ENCODE results near the gene BRD3OS. TPM values are rescaled to one million over a fixed set of nuclear protein-coding genes. Genes with fewer than 3 reads are reported as not detected.

Gene BRD3OS
- total and polyA plus RNA-seq, 2 of the 13 experiments (the other 11 are each of a cell fraction or from before 2014, with no cell fraction given), result 4.9 to 5.7 TPM

- TF ChIP-seq, protein P1, sequence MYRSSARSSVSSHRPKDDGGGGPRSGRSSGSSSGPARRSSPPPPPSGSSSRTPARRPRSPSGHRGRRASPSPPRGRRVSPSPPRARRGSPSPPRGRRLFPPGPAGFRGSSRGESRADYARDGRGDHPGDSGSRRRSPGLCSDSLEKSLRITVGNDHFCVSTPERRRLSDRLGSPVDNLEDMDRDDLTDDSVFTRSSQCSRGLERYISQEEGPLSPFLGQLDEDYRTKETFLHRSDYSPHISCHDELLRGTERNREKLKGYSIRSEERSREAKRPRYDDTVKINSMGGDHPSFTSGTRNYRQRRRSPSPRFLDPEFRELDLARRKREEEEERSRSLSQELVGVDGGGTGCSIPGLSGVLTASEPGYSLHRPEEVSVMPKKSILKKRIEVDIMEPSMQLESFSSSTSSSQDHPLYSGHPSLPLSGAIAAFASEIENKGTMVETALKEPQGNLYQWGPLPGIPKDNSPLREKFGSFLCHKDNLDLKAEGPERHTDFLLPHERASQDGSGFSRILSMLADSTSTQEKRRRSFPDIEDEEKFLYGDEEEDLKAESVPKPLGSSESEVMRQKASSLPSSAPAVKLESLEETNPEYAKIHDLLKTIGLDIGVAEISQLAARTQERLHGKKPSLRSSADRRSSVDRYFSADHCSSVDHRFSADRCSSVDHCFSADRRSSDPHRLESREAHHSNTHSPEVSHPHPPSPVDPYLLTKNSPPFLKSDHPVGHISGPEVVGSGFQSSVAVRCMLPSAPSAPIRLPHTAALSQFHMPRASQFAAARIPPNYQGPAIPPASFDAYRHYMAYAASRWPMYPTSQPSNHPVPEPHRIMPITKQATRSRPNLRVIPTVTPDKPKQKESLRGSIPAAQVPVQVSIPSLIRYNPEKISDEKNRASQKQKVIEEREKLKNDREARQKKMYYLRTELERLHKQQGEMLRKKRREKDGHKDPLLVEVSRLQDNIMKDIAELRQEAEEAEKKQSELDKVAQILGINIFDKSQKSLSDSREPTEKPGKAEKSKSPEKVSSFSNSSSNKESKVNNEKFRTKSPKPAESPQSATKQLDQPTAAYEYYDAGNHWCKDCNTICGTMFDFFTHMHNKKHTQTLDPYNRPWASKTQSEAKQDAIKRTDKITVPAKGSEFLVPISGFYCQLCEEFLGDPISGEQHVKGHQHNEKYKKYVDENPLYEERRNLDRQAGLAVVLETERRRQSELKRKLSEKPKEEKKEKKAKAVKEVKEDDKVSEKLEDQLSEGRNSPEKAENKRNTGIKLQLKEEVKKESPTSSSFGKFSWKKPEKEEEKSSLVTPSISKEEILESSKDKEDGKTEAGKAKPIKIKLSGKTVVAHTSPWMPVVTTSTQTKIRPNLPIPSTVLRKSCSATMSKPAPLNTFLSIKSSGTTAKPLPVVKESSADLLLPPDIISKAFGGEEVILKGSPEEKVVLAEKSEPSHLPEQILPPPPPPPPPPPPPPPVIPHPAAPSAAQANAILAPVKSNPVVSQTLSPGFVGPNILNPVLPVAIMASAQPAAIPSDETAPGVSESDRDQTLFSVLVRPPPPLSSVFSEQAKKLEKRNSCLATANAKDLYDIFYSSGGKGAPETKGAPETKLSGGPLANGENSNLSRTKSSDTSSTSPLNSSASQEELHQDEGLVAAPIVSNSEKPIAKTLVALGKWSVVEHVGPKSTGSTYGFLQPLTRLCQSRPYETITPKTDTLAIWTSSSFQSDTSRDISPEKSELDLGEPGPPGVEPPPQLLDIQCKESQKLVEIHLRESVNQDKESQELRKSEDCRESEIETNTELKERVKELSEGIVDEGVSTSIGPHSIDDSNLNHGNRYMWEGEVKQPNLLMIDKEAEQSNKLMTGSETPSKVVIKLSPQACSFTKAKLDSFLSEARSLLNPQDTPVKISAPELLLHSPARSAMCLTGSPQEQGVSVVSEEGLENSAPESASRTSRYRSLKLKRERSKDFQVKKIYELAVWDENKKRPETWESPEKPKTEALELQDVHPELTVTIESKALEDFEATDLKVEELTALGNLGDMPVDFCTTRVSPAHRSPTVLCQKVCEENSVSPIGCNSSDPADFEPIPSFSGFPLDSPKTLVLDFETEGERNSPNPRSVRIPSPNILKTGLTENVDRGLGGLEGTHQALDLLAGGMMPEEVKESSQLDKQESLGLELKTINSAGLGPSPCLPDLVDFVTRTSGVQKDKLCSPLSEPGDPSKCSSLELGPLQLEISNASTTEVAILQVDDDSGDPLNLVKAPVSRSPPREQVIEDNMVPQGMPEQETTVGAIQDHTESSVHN (CRISPR knock-in tag; IDR thresholded peaks at IDR 0.05), result 0 out of 2 replicates have a peak, but pooled peaks have one; percentile 14
- TF ChIP-seq SIX1 (CRISPR knock-in tag; IDR thresholded peaks at IDR 0.05; ENCODE audit: borderline replicate concordance) (no peak), ARID4A (CRISPR knock-in tag; IDR thresholded peaks at IDR 0.05; ENCODE audit: borderline replicate concordance) (no peak), ZNF124 (CRISPR knock-in tag; IDR thresholded peaks at IDR 0.05) (no peak), ZNF337 (CRISPR knock-in tag; IDR thresholded peaks at IDR 0.05; ENCODE audit: borderline replicate concordance, low read depth) (no peak), ZNF430 (CRISPR knock-in tag; IDR thresholded peaks at IDR 0.05) (no peak), PREB (CRISPR knock-in tag; IDR thresholded peaks at IDR 0.05) (no peak), SNAPC2 (CRISPR knock-in tag; IDR thresholded peaks at IDR 0.05) (no peak), KLF13 (CRISPR knock-in tag; IDR thresholded peaks at IDR 0.05) (no peak)
- TF ChIP-seq, protein P2, sequence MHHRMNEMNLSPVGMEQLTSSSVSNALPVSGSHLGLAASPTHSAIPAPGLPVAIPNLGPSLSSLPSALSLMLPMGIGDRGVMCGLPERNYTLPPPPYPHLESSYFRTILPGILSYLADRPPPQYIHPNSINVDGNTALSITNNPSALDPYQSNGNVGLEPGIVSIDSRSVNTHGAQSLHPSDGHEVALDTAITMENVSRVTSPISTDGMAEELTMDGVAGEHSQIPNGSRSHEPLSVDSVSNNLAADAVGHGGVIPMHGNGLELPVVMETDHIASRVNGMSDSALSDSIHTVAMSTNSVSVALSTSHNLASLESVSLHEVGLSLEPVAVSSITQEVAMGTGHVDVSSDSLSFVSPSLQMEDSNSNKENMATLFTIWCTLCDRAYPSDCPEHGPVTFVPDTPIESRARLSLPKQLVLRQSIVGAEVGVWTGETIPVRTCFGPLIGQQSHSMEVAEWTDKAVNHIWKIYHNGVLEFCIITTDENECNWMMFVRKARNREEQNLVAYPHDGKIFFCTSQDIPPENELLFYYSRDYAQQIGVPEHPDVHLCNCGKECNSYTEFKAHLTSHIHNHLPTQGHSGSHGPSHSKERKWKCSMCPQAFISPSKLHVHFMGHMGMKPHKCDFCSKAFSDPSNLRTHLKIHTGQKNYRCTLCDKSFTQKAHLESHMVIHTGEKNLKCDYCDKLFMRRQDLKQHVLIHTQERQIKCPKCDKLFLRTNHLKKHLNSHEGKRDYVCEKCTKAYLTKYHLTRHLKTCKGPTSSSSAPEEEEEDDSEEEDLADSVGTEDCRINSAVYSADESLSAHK (CRISPR knock-in tag; IDR thresholded peaks at IDR 0.05; ENCODE audit: borderline replicate concordance), result no peak
Measured at GRCh38 chr9:133979921-133980863, 45.1 kb upstream of the BRD3OS start (continued).
